Uterus (tissue), 4 donors: ENCODE measurements around the gene EIF5. TPM values are rescaled to one million over a fixed set of nuclear protein-coding genes. Genes with fewer than 3 reads are reported as not detected.

ENCODE experiments used
- DNase-seq, 2 donors: peaks; one replicate each; pipeline ENCODE4 v3.0.0-alpha.2; 2019 to 2020
- H3K27ac ChIP-seq, 2 donors: fragments of 200-600 bp; sonication (generic); 1 replicate in 1 of 2; 2 replicates in 1 of 2; pipeline ENCODE4 v1.5.1; 2016 to 2018
- H3K27me3 ChIP-seq, 2 donors: fragments of 200-600 bp; sonication (generic); one replicate each; pipeline ENCODE4 v1.5.1; 2018 to 2019; ENCODE audit warnings: control low read depth in 1 of 2
- H3K36me3 ChIP-seq, 2 donors: fragments of 200-600 bp; sonication (generic); one replicate each; pipeline ENCODE4 v1.5.1; 2019; ENCODE audit warnings: control low read depth in 1 of 2
- H3K4me1 ChIP-seq, 2 donors: fragments of 200-600 bp; sonication (generic); one replicate each; pipeline ENCODE4 v1.5.1; 2018 to 2019; ENCODE audit warnings: control low read depth in 1 of 2
- H3K4me3 ChIP-seq, 2 donors: fragments of 200-600 bp; sonication (generic); 1 replicate in 1 of 2; 2 replicates in 1 of 2; pipeline ENCODE4 v1.5.1; 2018 to 2019; ENCODE audit warnings: mild to moderate bottlenecking in 1 of 2
- H3K9me3 ChIP-seq, 2 donors: fragments of 200-600 bp; sonication (generic); one replicate each; pipeline ENCODE4 v1.5.1; 2019; ENCODE audit warnings: control low read depth in 1 of 2
- CTCF ChIP-seq, 4 experiments: fragments of 200-600 bp in 2 of 4; fragments of 450-650 bp in 2 of 4; sonication (generic) in 2 of 4; IDR thresholded peaks; one replicate each; pipeline ENCODE4 v1.5.1; 2016 to 2019; ENCODE audit warnings: antibody characterized with exemption in 4 of 4, mild to moderate bottlenecking in 2 of 4, moderate library complexity in 1 of 4
- POLR2A ChIP-seq, 2 donors: fragments of 450-650 bp; IDR thresholded peaks; one replicate each; pipeline ENCODE4 v1.6.1; 2016; ENCODE audit warnings: antibody characterized with exemption in 2 of 2, mild to moderate bottlenecking in 1 of 2, moderate library complexity in 1 of 2
- intact Hi-C: fragments of 100-400 bp; cut with DNase I; formaldehyde crosslinking; loops from one replicate; pipeline ENCODE4 v1.15.1; 2023; ENCODE audit warnings: low total_unique reads
- total RNA-seq, 4 donors: library from RNA; depleted of rRNA in 3 of 4; stranded (reverse); fragments of >200 nt in 3 of 4; gene quantifications; one replicate each; pipeline versions ENCODE4 v1.1.0 to v1.2.4, GENCODE V29; 2014 to 2023
- donor health status: DM: yes; HTN: yes; CAD: no.

EIF5 gene
- total RNA-seq, 4 donors from 2014 or later, result 66.5 to 159 (median 113) TPM

- no peaks in the 10 kb centered on the region for H3K9me3 ChIP-seq
- no peak overlapping the region for H3K4me3 ChIP-seq
- H3K27me3 ChIP-seq, result no peaks in the 10 kb centered on the region
- no peak for DNase-seq
- H3K27ac ChIP-seq, result no peak overlapping the region
- H3K36me3 ChIP-seq, result no peaks in the 10 kb centered on the region
- H3K4me1 ChIP-seq, result peaks cover 0 to 11% of the 10 kb centered on the region in 2 donors
- TF ChIP-seq CTCF (IDR thresholded peaks at IDR 0.05) (no peak), POLR2A (IDR thresholded peaks at IDR 0.05) (no peak)
- intact Hi-C loops, result no loop called here
These were observed 6.6 kb downstream of the EIF5 start for GRCh38 chr14:103340480-103341212.

DNA sequence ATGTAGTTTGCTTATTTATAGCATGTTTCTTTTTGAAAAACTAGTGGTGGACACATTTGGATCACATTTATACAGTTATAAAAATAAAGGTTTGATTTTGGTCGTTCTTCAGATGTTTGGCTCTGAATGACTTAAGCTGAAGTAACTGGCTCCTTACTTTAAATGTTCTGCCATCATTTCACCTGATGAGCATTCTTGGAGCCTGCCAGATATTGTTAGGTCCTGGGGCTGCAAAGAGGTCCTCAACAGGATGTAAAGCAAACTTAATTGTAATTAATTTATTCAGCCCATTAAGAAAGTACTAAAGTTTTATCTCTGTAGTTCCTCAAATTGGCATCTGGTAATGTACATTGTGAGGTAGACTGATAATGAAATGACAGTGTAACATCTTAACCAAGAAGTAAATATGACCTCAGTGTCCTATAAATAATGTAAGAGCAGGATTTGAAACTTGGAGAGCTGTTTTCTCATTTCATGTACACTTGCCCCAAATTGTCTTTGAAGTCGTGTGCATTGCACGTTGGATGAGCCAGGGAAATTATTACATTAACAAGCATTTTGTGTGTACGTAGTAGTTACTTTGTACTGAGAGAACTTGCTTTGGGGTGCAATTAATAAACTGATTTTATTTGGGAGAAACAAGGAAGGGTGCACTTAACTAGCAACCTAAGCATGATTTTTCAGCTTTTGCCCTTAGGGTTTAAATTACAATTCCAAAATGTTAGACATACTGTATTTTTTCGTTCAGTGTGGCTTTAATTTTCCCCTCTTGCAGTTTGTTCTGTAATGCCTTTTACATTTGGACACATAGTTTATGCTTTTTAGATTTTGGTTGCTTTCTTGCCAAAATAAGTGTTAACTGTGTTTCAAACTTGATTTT is 7.5 kb downstream of the EIF5 start:
- Histone ChIP-seq H3K4me1 (peaks cover 0 to 4% of the 10 kb centered on the region in 2 donors), H3K27ac (no peak overlapping the region), H3K9me3 (no peaks in the 10 kb centered on the region), H3K36me3 (no peaks in the 10 kb centered on the region), H3K4me3 (no peak overlapping the region), H3K27me3 (no peaks in the 10 kb centered on the region)
- DNase-seq, result no peak
- intact Hi-C loops, result no loop called here
- no peak for TF ChIP-seq POLR2A (IDR thresholded peaks at IDR 0.05)
- no peak for TF ChIP-seq CTCF (IDR thresholded peaks at IDR 0.05)

DNA sequence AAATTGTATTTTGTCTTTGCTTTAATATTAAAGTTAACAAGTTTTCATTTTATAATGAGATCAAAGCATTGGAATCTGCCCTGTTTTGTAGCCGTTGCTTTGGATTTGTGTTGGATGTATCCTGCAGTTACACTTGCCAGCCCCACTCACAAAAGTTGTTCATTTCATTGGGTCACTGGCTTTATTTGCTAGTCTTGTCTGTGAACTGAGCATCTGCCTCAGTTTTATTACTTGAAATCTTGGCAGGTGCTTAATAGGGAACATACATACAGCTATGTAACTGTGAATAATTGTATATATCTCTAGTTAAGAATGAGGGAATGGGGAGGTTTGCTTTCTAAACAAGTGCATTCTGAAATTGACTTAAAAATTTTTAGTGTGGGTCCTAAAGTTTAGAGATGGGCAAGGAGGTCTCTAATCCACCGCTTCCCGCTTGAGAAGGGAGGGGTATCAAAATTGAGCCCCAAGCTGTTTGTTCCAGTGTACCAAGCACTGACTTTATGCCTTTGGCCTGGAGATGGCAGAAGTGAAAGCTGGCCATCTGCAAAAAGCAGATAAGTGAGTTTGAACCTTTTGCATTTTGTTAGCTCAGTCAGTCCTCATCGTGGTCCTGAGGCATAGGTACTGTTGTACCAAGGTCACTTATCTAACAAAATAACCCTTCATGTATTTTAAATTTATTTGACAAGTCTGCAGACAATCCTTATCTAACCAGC is 9.3 kb downstream of the EIF5 start:
- Histone ChIP-seq H3K36me3 (no peaks in the 10 kb centered on the region), H3K27me3 (no peaks in the 10 kb centered on the region), H3K4me1 (no peaks in the 10 kb centered on the region), H3K27ac (no peak overlapping the region), H3K4me3 (no peak overlapping the region), H3K9me3 (no peaks in the 10 kb centered on the region)
- intact Hi-C loops, result no loop called here
- TF ChIP-seq CTCF (IDR thresholded peaks at IDR 0.05), result no peak
- DNase-seq, result no peak

- no peak for DNase-seq
- H3K36me3 ChIP-seq, result no peaks in the 10 kb centered on the region
- no peak for TF ChIP-seq CTCF (IDR thresholded peaks at IDR 0.05)
- TF ChIP-seq POLR2A (IDR thresholded peaks at IDR 0.05), result no peak
- intact Hi-C loops, result no loop called here
- no peaks in the 10 kb centered on the region for H3K4me1 ChIP-seq
- no peaks in the 10 kb centered on the region for H3K9me3 ChIP-seq
- H3K27ac ChIP-seq, result no peak overlapping the region
- no peaks in the 10 kb centered on the region for H3K27me3 ChIP-seq
- no peak overlapping the region for H3K4me3 ChIP-seq
These were observed 10.1 kb downstream of the EIF5 start for GRCh38 chr14:103343905-103344797.
